Lower lobe of right lung (tissue), 2 donors: Measurements from ENCODE around the gene SRXN1. TPM values are rescaled to one million over a fixed set of nuclear protein-coding genes. Genes with fewer than 3 reads are reported as not detected.

ENCODE experiments used
- ATAC-seq, 2 donors: fragments of 200-7000 bp; cut with Tn5 transposase; one replicate each; pipeline ENCODE4 v1.9.1; 2020 to 2022; ENCODE audit warnings: mild to moderate bottlenecking in 2 of 2, moderate library complexity in 2 of 2
- DNase-seq: peaks from one replicate; pipeline ENCODE4 v3.0.0-alpha.2; 2020
- H3K27ac ChIP-seq: fragments of 200-600 bp; one replicate; pipeline ENCODE4 v1.8.0; 2022
- H3K27me3 ChIP-seq: fragments of 200-600 bp; one replicate; pipeline ENCODE4 v1.8.0; 2022; ENCODE audit warnings: low read depth
- H3K36me3 ChIP-seq: fragments of 200-600 bp; one replicate; pipeline ENCODE4 v1.8.0; 2022; ENCODE audit warnings: mild to moderate bottlenecking
- H3K4me1 ChIP-seq: fragments of 200-600 bp; one replicate; pipeline ENCODE4 v1.8.0; 2022
- H3K4me3 ChIP-seq: fragments of 200-600 bp; one replicate; pipeline ENCODE4 v1.8.0; 2022; ENCODE audit warnings: mild to moderate bottlenecking
- H3K9me3 ChIP-seq: fragments of 200-600 bp; one replicate; pipeline ENCODE4 v1.8.0; 2022
- CTCF ChIP-seq: fragments of 200-600 bp; IDR thresholded peaks from one replicate; pipeline ENCODE4 v1.8.0; 2022; ENCODE audit warnings: antibody characterized with exemption, mild to moderate bottlenecking
- intact Hi-C: fragments of 100-400 bp; cut with DNase I; formaldehyde crosslinking; loops from one replicate; pipeline ENCODE4 v1.11.0; 2022
- total RNA-seq: library from RNA; stranded (reverse); fragmentation: NEBNext Ultra II Directional; extraction: Animal tissue kit (Norgen Biotek cat#: 25700); gene quantifications from one replicate; pipeline ENCODE4 v1.2.1, GENCODE V29; 2021
- donor health status: DM: no; HTN: yes; CAD: no; lungs with severe emphysema.

The SRXN1 gene
- total RNA-seq, 1 donor from 2014 or later = 32.0 TPM

- intact Hi-C loops = no loop called here
Observed at GRCh38 chr20:598133-598850, 54.7 kb downstream of the SRXN1 start.

GRCh38 chr20:597560-597959, 55.4 kb downstream of the SRXN1 start:
- Histone ChIP-seq H3K27ac (no peak overlapping the region), H3K36me3 (no peaks in the 10 kb centered on the region), H3K27me3 (no peaks in the 10 kb centered on the region), H3K4me3 (no peak overlapping the region), H3K9me3 (no peaks in the 10 kb centered on the region), H3K4me1 (no peaks in the 10 kb centered on the region)
- no peak for ATAC-seq
- no peak for DNase-seq
- intact Hi-C loops = no loop called here
- no peak for TF ChIP-seq CTCF

More at GRCh38 chr20:598133-598850, 54.7 kb downstream of the SRXN1 start:
- Histone ChIP-seq H3K27ac (no peak overlapping the region), H3K4me3 (no peak overlapping the region), H3K4me1 (no peaks in the 10 kb centered on the region), H3K9me3 (no peaks in the 10 kb centered on the region), H3K27me3 (no peaks in the 10 kb centered on the region), H3K36me3 (no peaks in the 10 kb centered on the region)
- no peak for DNase-seq
- TF ChIP-seq CTCF = no peak
- no peak for ATAC-seq

Other genes with a start within 250 kb of the SRXN1 start
- gene RBCK1, start 244.9 kb downstream of the SRXN1 start, total RNA-seq = 95.7 TPM
- gene TBC1D20, start 190.7 kb downstream of the SRXN1 start, total RNA-seq = 40.3 TPM
- 86.3 TPM for gene CSNK2A1, start 109.4 kb downstream of the SRXN1 start, total RNA-seq
- gene TCF15, start 42.9 kb downstream of the SRXN1 start, total RNA-seq = 0.65 TPM
- gene SCRT2, start 22.6 kb upstream of the SRXN1 start, total RNA-seq = not detected
- gene SLC52A3, start 115.3 kb upstream of the SRXN1 start, total RNA-seq = 1.1 TPM
- 21.4 TPM for gene FAM110A, start 180.5 kb upstream of the SRXN1 start, total RNA-seq